WTC11 (cell line): Measurements from ENCODE around the gene TMTC2.

Experiments used
- ATF3 ChIP-seq: sonication (generic); formaldehyde crosslinking; conservative IDR thresholded peaks from 2 replicates; pipeline ENCODE4 v1.8.1; 2022; ENCODE audit warnings: mild to moderate bottlenecking, missing genetic modification reagents
- CREB1 ChIP-seq: sonication (generic); formaldehyde crosslinking; IDR thresholded peaks from 2 replicates; pipeline ENCODE4 v1.8.0; 2023; ENCODE audit warnings: mild to moderate bottlenecking, missing genetic modification reagents
- CTCF ChIP-seq: fragments of 200-600 bp; IDR thresholded peaks from 2 replicates; pipeline ENCODE4 v1.8.0; 2022; ENCODE audit warnings: antibody characterized with exemption
- JUN ChIP-seq: sonication (generic); formaldehyde crosslinking; IDR thresholded peaks from 2 replicates; pipeline ENCODE4 v1.8.0; 2023; ENCODE audit warnings: mild to moderate bottlenecking, missing genetic modification reagents
- NFATC4 ChIP-seq: fragments of 250-450 bp; sonication (Bioruptor Pico); IDR thresholded peaks from 2 replicates; pipeline ENCODE4 v1.9.0; 2021; ENCODE audit warnings: mild to moderate bottlenecking
- NR2C2 ChIP-seq: sonication (generic); formaldehyde crosslinking; IDR thresholded peaks from 2 replicates; pipeline ENCODE4 v1.8.0; 2022; ENCODE audit warnings: mild to moderate bottlenecking, missing genetic modification reagents
- NR3C1 ChIP-seq: sonication (generic); formaldehyde crosslinking; conservative IDR thresholded peaks from 2 replicates; pipeline ENCODE4 v1.8.1; 2023; ENCODE audit warnings: low read depth, mild to moderate bottlenecking, missing genetic modification reagents
- ZBTB43 ChIP-seq: sonication (generic); formaldehyde crosslinking; IDR thresholded peaks from 2 replicates; pipeline ENCODE4 v1.8.1; 2023; ENCODE audit warnings: mild to moderate bottlenecking, missing genetic modification reagents
- ZNF138 ChIP-seq: sonication (generic); formaldehyde crosslinking; conservative IDR thresholded peaks from 2 replicates; pipeline ENCODE4 v1.8.1; 2022; ENCODE audit warnings: mild to moderate bottlenecking, moderate library complexity, missing genetic modification reagents
- ZNF232 ChIP-seq: sonication (generic); formaldehyde crosslinking; IDR thresholded peaks from 2 replicates; pipeline ENCODE4 v1.8.0; 2022; ENCODE audit warnings: mild to moderate bottlenecking, missing genetic modification reagents

DNA sequence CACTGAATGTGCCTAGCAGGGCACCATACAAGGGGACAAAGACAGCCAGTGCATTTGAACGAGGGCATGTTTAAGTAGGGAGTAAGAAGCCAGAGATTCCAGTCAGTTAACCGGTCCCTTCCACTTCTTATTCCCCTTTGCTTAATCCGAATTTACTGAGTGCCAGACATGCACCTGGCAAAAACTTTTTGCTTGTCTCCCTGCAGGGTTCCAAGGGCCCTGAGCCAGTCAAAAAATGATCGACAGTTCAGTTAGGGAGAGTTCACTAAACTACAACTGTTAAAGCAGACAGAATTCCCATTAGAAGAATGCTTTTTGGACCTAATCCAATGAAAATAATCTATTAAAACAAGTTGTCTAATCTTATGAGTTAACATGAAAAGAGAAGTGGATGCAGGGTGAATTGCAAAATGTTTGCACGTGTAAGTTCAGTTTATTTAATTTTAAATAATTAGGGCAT is 193.8 kb downstream of the TMTC2 start:
- no peak for TF ChIP-seq ZBTB43 (CRISPR knock-in tag)
- no peak for TF ChIP-seq CTCF
- TF ChIP-seq CREB1, result no peak
- TF ChIP-seq NR3C1 (CRISPR knock-in tag), result no peak
- no peak for TF ChIP-seq ZNF232 (CRISPR knock-in tag)
- TF ChIP-seq NFATC4, result no peak
- TF ChIP-seq ZNF138, result no peak
- TF ChIP-seq JUN, result no peak
- no peak for TF ChIP-seq ATF3 (CRISPR knock-in tag)
- no peak for TF ChIP-seq NR2C2 (CRISPR knock-in tag)
